Hepatocyte (in vitro differentiated cells): ENCODE data around the gene PLEKHJ1.

ENCODE experiments used
- CTCF ChIP-seq: fragments of 200-600 bp; sonication (generic); IDR thresholded peaks from 2 replicates; pipeline ENCODE4 v1.5.1; 2016; ENCODE audit warnings: antibody characterized with exemption, mild to moderate bottlenecking; ENCODE audit not compliant: poor library complexity
- EZH2 ChIP-seq: fragments of 200-600 bp; sonication (generic); IDR thresholded peaks from 2 replicates; pipeline ENCODE4 v1.6.1; 2016; ENCODE audit warnings: antibody characterized with exemption, mild to moderate bottlenecking, borderline replicate concordance

- TF ChIP-seq CTCF (no peak), EZH2 (no peak)
Measured at GRCh38 chr19:2190848-2191455, 45.2 kb downstream of the PLEKHJ1 start.
